Stomach smooth muscle (tissue), 2 donors: ENCODE data around the gene ZDHHC1.

Source experiments
- H3K27ac ChIP-seq: one replicate; pipeline ENCODE4 v1.7.0; 2013; ENCODE audit warnings: mild to moderate bottlenecking, low read length, inconsistent platforms
- H3K27me3 ChIP-seq, 2 donors: one replicate each; pipeline ENCODE4 v1.7.0; 2013; ENCODE audit warnings: low read length in 2 of 2; ENCODE audit not compliant: insufficient read depth in 2 of 2, control insufficient read depth in 1 of 2
- H3K36me3 ChIP-seq, 2 donors: one replicate each; pipeline ENCODE4 v1.7.0; 2013; ENCODE audit warnings: low read length in 2 of 2; ENCODE audit not compliant: control insufficient read depth in 2 of 2, insufficient read depth in 2 of 2
- H3K4me1 ChIP-seq: one replicate; pipeline ENCODE4 v1.7.0; 2013; ENCODE audit warnings: low read length; ENCODE audit not compliant: control insufficient read depth, insufficient read depth
- H3K4me3 ChIP-seq, 2 donors: one replicate each; pipeline ENCODE4 v1.7.0; 2013; ENCODE audit warnings: low read length in 2 of 2
- H3K9ac ChIP-seq, 2 donors: one replicate each; pipeline ENCODE4 v1.7.0; 2013; ENCODE audit warnings: low read length in 2 of 2, mild to moderate bottlenecking in 1 of 2
- H3K9me3 ChIP-seq, 2 donors: one replicate each; pipeline ENCODE4 v1.7.0; 2013; ENCODE audit warnings: low read length in 2 of 2; ENCODE audit not compliant: control insufficient read depth in 2 of 2
- donor health status: healthy.
- donor health status: Pancreatic carcinoma.

Gene ZDHHC1

DNA sequence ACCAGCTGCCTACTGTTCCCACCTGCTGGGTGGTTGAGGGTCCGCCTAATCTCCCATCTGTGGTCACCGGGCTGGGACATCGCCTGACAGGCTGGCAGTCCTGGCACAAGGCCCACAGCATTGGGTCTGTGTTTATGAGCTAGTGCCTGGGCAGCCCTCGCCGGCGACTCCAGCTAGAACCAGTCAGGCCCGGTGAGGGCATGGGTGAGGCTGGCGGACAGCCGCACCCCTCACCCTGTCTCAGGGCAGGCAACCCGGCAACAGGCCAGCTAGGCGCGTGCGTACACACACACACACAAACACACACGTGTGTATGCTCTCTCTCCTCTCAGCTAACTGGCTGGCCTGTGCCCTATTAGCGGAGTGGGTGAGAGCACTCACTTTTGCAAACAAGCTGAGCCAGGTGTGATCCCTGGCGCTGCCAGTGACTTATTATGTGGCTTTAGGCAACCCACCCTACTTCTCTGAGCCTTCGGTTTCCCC, 25.0 kb upstream of the ZDHHC1 start:
- Histone ChIP-seq H3K9ac (peak overlapping the region in 1 of 2 donors; percentile 29), H3K4me3 (no peak overlapping the region), H3K4me1 (peaks cover 55% of the 10 kb centered on the region), H3K27ac (no peak overlapping the region), H3K9me3 (no peaks in the 10 kb centered on the region), H3K36me3 (peaks cover 20 to 23% of the 10 kb centered on the region in 2 donors), H3K27me3 (no peaks in the 10 kb centered on the region)

DNA sequence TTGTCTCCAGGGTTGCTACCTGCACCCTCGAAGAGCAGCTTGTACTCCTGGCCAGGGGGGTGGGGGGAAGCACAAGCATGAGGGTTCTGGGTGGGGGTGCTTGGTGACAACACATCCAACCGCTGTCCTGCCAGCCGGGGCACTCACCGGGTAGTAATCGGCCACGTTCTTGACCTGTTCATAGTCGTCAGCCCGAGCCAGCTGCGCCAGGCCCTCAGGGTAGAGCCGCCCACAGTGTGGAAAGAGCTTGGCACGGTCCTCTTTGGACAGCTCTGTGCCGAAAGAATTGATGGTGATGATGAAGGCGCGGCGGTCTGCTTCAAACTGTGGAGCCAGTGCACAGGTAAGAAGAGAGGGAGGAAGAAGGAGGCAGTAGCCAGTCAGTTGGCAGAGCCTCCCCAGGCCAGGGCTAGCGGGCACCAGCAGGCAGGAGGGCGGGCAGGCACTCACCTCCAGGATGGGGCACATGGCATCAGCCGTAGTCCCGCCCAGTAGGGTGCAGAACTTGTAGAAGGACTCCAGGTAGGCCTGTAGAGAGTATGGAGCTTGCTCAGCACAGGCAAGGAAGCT, 22.6 kb upstream of the ZDHHC1 start:
- H3K27ac ChIP-seq, result no peak overlapping the region
- no peaks in the 10 kb centered on the region for H3K9me3 ChIP-seq
- peaks cover 34% of the 10 kb centered on the region for H3K4me1 ChIP-seq
- H3K27me3 ChIP-seq, result no peaks in the 10 kb centered on the region
- H3K4me3 ChIP-seq, result no peak overlapping the region
- H3K9ac ChIP-seq, result no peak overlapping the region
- H3K36me3 ChIP-seq, result peaks cover 20 to 23% of the 10 kb centered on the region in 2 donors

DNA sequence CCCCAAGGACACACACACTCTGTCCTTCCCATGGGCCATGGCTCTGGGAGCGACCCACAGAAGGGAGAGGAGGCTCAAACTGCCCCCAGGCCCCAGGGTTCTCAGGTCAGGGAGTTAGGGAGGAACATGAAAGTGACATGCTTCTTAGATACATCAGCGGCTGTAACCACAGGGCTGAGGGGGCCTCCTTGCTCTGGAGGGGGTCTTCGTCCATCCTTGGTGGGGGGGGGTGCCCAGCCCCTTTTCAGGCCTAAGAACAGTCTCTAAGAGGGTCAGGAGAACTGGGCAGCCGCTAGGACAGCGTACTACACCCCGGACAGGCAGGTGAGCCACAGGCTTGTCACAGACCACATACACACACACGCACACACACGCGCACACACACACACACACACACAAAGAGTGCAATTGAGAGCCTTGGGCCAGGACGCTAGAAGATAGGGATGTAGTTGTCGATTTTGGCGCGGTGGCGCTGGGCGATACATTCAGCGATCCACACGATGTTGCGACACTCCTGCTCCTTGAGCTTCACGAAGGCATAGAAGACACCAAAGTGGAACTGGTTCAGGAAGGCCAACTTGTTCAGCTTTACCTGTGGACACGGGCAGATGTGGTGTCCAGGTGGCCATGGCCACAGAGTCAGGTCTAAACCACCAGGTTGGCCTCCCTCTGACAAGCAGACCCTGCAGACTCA, 22.0 kb upstream of the ZDHHC1 start:
- no peak overlapping the region for H3K27ac ChIP-seq
- no peaks in the 10 kb centered on the region for H3K9me3 ChIP-seq
- no peak overlapping the region for H3K4me3 ChIP-seq
- H3K4me1 ChIP-seq, result peaks cover 28% of the 10 kb centered on the region
- H3K36me3 ChIP-seq, result peaks cover 20 to 23% of the 10 kb centered on the region in 2 donors
- no peaks in the 10 kb centered on the region for H3K27me3 ChIP-seq
- H3K9ac ChIP-seq, result no peak overlapping the region

DNA sequence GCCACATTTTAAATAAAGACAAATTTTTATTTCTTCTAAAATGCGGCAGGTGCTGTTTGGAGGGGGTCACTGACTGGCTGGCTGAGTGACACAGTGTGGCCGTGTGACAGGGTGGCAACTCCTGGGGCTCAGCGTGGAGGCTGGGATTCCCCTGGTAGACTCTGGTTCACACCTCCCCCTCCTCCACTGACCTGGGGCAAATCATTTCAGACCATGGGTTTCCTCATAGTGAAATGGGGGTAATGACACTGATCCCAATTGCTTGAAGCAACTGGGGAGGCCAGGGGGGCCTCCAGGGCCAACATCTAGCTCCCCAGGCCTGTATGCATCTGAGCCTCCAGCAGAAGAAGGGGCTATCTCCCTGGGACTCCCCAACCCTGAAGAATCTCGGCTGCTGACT, 21.2 kb upstream of the ZDHHC1 start:
- peaks cover 22% of the 10 kb centered on the region for H3K4me1 ChIP-seq
- H3K9me3 ChIP-seq, result no peaks in the 10 kb centered on the region
- H3K27me3 ChIP-seq, result no peaks in the 10 kb centered on the region
- H3K27ac ChIP-seq, result no peak overlapping the region
- H3K36me3 ChIP-seq, result peaks cover 20 to 21% of the 10 kb centered on the region in 2 donors
- H3K4me3 ChIP-seq, result no peak overlapping the region
- no peak overlapping the region for H3K9ac ChIP-seq

DNA sequence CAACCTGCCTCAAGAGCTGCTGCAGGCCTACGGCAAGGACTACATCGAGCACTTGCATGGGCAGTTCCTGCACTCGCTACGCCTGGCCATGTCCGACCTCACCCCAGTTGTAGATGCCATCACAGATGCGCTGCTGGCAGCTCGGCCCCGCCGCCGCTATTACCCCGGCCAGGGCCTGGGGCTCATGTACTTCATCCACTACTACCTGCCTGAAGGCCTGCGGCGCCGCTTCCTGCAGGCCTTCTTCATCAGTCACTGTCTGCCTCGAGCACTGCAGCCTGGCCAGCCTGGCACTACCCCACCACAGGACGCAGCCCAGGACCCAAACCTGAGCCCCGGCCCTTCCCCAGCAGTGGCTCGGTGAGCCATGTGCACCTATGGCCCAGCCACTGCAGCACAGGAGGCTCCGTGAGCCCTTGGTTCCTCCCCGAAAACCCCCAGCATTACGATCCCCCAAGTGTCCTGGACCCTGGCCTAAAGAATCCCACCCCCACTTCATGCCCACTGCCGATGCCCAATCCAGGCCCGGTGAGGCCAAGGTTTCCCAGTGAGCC, 20.4 kb upstream of the ZDHHC1 start:
- H3K4me1 ChIP-seq, result peaks cover 16% of the 10 kb centered on the region
- no peaks in the 10 kb centered on the region for H3K27me3 ChIP-seq
- peaks cover 20 to 21% of the 10 kb centered on the region in 2 donors for H3K36me3 ChIP-seq
- no peak overlapping the region for H3K27ac ChIP-seq
- H3K9me3 ChIP-seq, result no peaks in the 10 kb centered on the region
- H3K4me3 ChIP-seq, result no peak overlapping the region
- H3K9ac ChIP-seq, result no peak overlapping the region

DNA sequence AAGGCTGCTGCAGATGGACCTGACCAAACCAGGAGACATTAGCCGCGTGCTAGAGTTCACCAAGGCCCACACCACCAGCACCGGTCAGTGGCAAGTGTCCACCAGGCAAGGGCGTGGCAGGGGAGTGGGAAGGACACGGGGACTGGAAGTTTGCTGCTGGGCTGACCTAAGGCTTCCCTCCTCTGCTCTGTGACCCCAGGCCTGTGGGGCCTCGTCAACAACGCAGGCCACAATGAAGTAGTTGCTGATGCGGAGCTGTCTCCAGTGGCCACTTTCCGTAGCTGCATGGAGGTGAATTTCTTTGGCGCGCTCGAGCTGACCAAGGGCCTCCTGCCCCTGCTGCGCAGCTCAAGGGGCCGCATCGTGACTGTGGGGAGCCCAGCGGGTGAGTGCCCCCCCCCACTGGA, 19.5 kb upstream of the ZDHHC1 start:
- Histone ChIP-seq H3K36me3 (peaks cover 20 to 21% of the 10 kb centered on the region in 2 donors), H3K4me1 (peaks cover 14% of the 10 kb centered on the region), H3K27ac (no peak overlapping the region), H3K9ac (no peak overlapping the region), H3K4me3 (no peak overlapping the region), H3K9me3 (no peaks in the 10 kb centered on the region), H3K27me3 (no peaks in the 10 kb centered on the region)

DNA sequence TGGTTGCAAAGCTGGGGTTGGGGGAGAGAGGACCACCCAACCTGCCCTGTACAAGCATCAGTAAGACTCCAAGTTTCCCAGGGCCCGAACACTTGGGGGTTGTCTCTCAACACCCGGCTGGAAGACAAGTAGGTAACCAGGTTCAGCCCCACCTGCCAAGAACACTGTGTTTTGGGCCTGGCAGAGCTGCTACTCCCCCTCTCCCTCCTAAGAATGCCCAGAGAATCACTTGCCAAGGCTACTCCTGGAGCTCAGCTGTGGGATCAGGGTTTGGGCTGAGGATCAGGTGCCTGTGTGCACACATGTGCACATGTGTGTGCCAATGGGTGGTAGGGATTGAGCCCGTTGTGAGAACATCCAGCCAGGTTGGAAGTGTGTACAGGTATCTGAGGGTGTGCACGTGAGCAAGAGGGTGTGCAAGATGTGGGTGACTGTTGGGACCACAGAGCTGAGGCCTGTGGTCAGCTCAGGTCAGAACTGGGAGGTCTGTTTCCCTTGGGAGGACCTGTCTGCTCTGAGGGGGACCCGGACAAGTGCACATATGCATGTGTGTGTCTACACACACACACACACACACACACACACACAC, 16.9 kb upstream of the ZDHHC1 start:
- Histone ChIP-seq H3K9ac (no peak overlapping the region), H3K36me3 (peaks cover 7 to 9% of the 10 kb centered on the region in 2 donors), H3K9me3 (no peaks in the 10 kb centered on the region), H3K27ac (no peak overlapping the region), H3K4me1 (peaks cover 16% of the 10 kb centered on the region), H3K4me3 (no peak overlapping the region), H3K27me3 (peaks cover 12 to 19% of the 10 kb centered on the region in 2 donors)

DNA sequence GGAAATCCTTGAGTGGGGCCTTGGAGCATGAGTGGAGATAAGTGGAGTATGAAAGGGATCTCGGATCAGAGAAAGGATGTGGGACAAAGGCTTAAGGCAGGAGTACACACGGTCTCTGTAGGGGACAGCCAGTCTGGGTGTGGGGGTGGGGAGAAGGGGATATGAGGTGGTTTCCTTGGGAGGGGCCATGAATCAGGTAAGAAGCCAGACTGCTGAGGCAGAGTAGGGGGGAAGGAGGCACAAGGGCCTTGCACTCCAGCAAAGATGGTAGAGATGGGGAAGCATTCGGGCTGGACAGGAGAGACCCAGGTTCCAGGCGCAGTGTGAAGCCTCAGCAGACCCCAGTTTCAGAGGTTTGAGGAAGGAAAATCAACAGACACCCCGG, 16.2 kb upstream of the ZDHHC1 start:
- peaks cover 20% of the 10 kb centered on the region for H3K4me1 ChIP-seq
- peak overlapping the region in 1 of 2 donors; percentile 22 for H3K4me3 ChIP-seq
- no peak overlapping the region for H3K9ac ChIP-seq
- H3K36me3 ChIP-seq, result peaks cover under 1 to 3% of the 10 kb centered on the region in 2 donors
- H3K27ac ChIP-seq, result no peak overlapping the region
- H3K9me3 ChIP-seq, result no peaks in the 10 kb centered on the region
- H3K27me3 ChIP-seq, result peaks cover 14 to 23% of the 10 kb centered on the region in 2 donors

DNA sequence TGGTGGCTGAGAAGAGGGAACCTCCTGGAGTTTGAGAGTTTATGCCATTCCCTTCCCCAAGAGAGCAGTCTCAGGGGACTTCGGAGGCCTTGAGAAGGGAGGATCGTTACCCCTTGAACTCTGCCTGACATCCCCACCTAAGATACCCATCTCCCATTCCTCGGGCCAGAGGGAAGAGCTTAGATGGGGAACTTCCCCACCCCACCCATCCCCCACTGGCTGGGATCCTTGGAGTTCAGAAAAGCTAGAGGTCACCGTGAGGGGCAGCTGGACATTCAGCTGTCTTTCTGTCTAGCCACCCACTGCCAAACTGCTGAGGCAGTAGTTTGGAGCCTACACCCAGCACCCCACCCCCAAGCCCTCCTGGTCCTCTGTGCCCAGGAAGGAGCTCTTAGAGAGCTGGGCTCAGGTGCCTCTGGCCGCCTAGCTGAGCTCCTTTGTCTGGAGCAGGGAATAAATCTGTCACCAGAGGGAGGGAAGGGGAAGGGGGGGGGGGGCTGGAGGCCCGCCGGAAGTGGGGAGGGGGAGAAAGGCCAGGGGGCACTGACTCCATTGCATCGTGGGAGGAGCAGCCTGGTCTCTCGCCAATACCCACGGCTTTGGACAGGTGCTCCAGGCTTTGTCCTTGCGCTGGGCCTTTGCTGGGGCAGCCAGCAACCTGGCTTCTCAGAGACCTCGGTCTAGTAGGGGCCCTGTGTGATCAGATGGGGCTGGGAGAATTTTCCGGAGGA, 15.7 kb upstream of the ZDHHC1 start:
- Histone ChIP-seq H3K9me3 (no peaks in the 10 kb centered on the region), H3K27ac (no peak overlapping the region), H3K9ac (peak overlapping the region in 1 of 2 donors; percentile 62), H3K4me1 (peaks cover 20% of the 10 kb centered on the region), H3K36me3 (no peaks in the 10 kb centered on the region), H3K4me3 (peak overlapping the region; percentile 58 to 76), H3K27me3 (peaks cover 14 to 23% of the 10 kb centered on the region in 2 donors)

DNA sequence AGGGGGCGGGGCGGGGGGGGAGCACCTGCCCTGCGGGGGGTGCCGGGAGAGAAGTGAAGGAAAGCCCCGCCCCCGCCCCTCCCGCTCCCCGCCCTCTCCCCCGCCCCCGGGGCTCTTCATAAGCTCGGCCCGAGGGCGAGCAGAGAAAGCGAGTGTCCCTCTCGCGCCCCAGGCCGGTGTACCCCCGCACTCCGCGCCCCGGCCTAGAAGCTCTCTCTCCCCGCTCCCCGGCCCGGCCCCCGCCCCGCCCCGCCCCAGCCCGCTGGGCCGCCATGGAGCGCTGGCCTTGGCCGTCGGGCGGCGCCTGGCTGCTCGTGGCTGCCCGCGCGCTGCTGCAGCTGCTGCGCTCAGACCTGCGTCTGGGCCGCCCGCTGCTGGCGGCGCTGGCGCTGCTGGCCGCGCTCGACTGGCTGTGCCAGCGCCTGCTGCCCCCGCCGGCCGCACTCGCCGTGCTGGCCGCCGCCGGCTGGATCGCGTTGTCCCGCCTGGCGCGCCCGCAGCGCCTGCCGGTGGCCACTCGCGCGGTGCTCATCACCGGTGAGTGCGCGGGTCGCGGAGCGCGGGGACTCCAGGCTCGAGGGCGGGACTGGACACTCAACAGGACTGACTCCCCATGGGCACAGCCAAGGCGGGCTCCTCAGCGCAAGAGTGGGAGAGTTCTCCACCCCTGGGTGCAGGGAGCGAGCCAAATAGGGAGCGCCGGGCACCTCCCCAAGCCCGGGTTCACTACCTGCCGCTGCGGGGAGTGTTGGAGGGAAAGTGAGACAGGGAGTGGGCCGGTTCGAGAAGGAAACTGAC, 14.9 kb upstream of the ZDHHC1 start, which contains the start of gene HSD11B2:
HSD11B2 (plus strand) TSS at position 145 of the 798 bp plus-strand sequence; CDS start at position 273, 128 bp downstream.
- peaks cover 14 to 23% of the 10 kb centered on the region in 2 donors for H3K27me3 ChIP-seq
- H3K27ac ChIP-seq, result no peak within 1 kb of the TSS
- peak within 1 kb of the TSS in 1 of 2 donors; percentile 62 for H3K9ac ChIP-seq
- no peaks in the 10 kb centered on the region for H3K36me3 ChIP-seq
- H3K4me3 ChIP-seq, result peak within 1 kb of the TSS; percentile 58 to 76
- H3K9me3 ChIP-seq, result no peaks in the 10 kb centered on the region
- H3K4me1 ChIP-seq, result peaks cover 20% of the 10 kb centered on the region
